ENCODE results near the gene SLC44A4.

- no peak for TF ChIP-seq CTCF (IDR thresholded peaks at IDR 0.05)
- TF ChIP-seq HES2 (IDR thresholded peaks at IDR 0.05), result no peak
- no peak for TF ChIP-seq RNF2 (IDR thresholded peaks at IDR 0.05; ENCODE audit: borderline replicate concordance, low read depth)
- no peak for TF ChIP-seq EP300 (IDR thresholded peaks at IDR 0.05)
These were observed 53.2 kb downstream of the SLC44A4 start for GRCh38 chr6:31825553-31825952.
